Measurements from ENCODE around the gene RBMS3. TPM values are rescaled to one million over a fixed set of nuclear protein-coding genes. Genes with fewer than 3 reads are reported as not detected.

Gene RBMS3
- total RNA-seq, 1 experiment from 2014 or later: 5.9 TPM

GRCh38 chr3:29408676-29409075 is 127.8 kb downstream of the RBMS3 start:
- no TSS peak for BruUV-seq (replicated peaks)
- Histone ChIP-seq H3K27me3 (replicated peaks; ENCODE audit: insufficient read depth, low read depth, low read length, poor library complexity) (no peaks in the 10 kb centered on the region), H3K4me3 (ENCODE audit: low read depth, low read length, poor library complexity, severe bottlenecking) (no peak overlapping the region), H3K27ac (ENCODE audit: low read depth, low read length, poor library complexity, severe bottlenecking) (no peak overlapping the region), H3K4me1 (ENCODE audit: insufficient read depth, low read length, poor library complexity, severe bottlenecking) (peaks cover 27% of the 10 kb centered on the region), H3K9me3 (ENCODE audit: low read depth, low read length, poor library complexity, severe bottlenecking) (no peaks in the 10 kb centered on the region), H3K36me3 (ENCODE audit: insufficient read depth, low read length, poor library complexity, severe bottlenecking) (no peaks in the 10 kb centered on the region)
- ChIA-PET CTCF (no interaction called here), POLR2A (ENCODE audit: low non-redundant PET) (no interaction called here)
- TF ChIP-seq CTCF (conservative IDR thresholded peaks at IDR 0.05; ENCODE audit: low read depth, low read length) (no peak), EZH2 (IDR thresholded peaks at IDR 0.05; ENCODE audit: borderline replicate concordance, low read depth, low read length, poor library complexity, severe bottlenecking) (no peak)
- DNase-seq (ENCODE audit: low spot score): no peak
- intact Hi-C loops (cut with micrococcal nuclease; ENCODE audit: unreplicated experiment): no loop called here

- intact Hi-C loops (cut with micrococcal nuclease; ENCODE audit: unreplicated experiment): no loop called here
- Histone ChIP-seq H3K27ac (ENCODE audit: low read depth, low read length, poor library complexity, severe bottlenecking) (no peak overlapping the region), H3K4me1 (ENCODE audit: insufficient read depth, low read length, poor library complexity, severe bottlenecking) (peaks cover 32% of the 10 kb centered on the region), H3K9me3 (ENCODE audit: low read depth, low read length, poor library complexity, severe bottlenecking) (no peaks in the 10 kb centered on the region), H3K4me3 (ENCODE audit: low read depth, low read length, poor library complexity, severe bottlenecking) (no peak overlapping the region), H3K36me3 (ENCODE audit: insufficient read depth, low read length, poor library complexity, severe bottlenecking) (no peaks in the 10 kb centered on the region), H3K27me3 (replicated peaks; ENCODE audit: insufficient read depth, low read depth, low read length, poor library complexity) (no peaks in the 10 kb centered on the region)
- DNase-seq (ENCODE audit: low spot score): peak; percentile 78
- ChIA-PET CTCF (no interaction called here), POLR2A (ENCODE audit: low non-redundant PET) (no interaction called here)
- TF ChIP-seq EZH2 (IDR thresholded peaks at IDR 0.05; ENCODE audit: borderline replicate concordance, low read depth, low read length, poor library complexity, severe bottlenecking): no peak
- TF ChIP-seq CTCF (conservative IDR thresholded peaks at IDR 0.05; ENCODE audit: low read depth, low read length): no peak
- no TSS peak for BruUV-seq (replicated peaks)
Observed at GRCh38 chr3:29409409-29409808, 128.5 kb downstream of the RBMS3 start.

GRCh38 chr3:29410220-29410619 is 129.3 kb downstream of the RBMS3 start:
- H3K4me1 ChIP-seq (ENCODE audit: insufficient read depth, low read length, poor library complexity, severe bottlenecking): peaks cover 36% of the 10 kb centered on the region
- H3K9me3 ChIP-seq (ENCODE audit: low read depth, low read length, poor library complexity, severe bottlenecking): no peaks in the 10 kb centered on the region
- intact Hi-C loops (cut with micrococcal nuclease; ENCODE audit: unreplicated experiment): loop anchor here (10.0 kb wide), 1 partner anchor 355 kb away; no protein-coding TSS in a partner anchor
- H3K27ac ChIP-seq (ENCODE audit: low read depth, low read length, poor library complexity, severe bottlenecking): no peak overlapping the region
- TF ChIP-seq EZH2 (IDR thresholded peaks at IDR 0.05; ENCODE audit: borderline replicate concordance, low read depth, low read length, poor library complexity, severe bottlenecking): no peak
- no peak for TF ChIP-seq CTCF (conservative IDR thresholded peaks at IDR 0.05; ENCODE audit: low read depth, low read length)
- BruUV-seq (replicated peaks): no TSS peak
- DNase-seq (ENCODE audit: low spot score): no peak
- no peak overlapping the region for H3K4me3 ChIP-seq (ENCODE audit: low read depth, low read length, poor library complexity, severe bottlenecking)
- H3K27me3 ChIP-seq (replicated peaks; ENCODE audit: insufficient read depth, low read depth, low read length, poor library complexity): no peaks in the 10 kb centered on the region
- ChIA-PET POLR2A (ENCODE audit: low non-redundant PET) (no interaction called here), CTCF (no interaction called here)
- no peaks in the 10 kb centered on the region for H3K36me3 ChIP-seq (ENCODE audit: insufficient read depth, low read length, poor library complexity, severe bottlenecking)

Measured in A673 (cell line).